OCI-LY1 (cell line): ENCODE measurements around the gene ANKIB1.

Experiments used
- CTCF ChIP-seq: fragments of 200-600 bp; sonication (generic), shearing (Covaris generic); IDR thresholded peaks from 2 replicates; pipeline ENCODE4 v1.5.1; 2017; ENCODE audit warnings: mild to moderate bottlenecking, antibody characterized with exemption, low read length, moderate library complexity, mixed read lengths
- EZH2 ChIP-seq: fragments of 200-600 bp; sonication (generic), shearing (Covaris generic); IDR thresholded peaks from 2 replicates; pipeline ENCODE4 v1.8.0; 2017; ENCODE audit warnings: borderline replicate concordance, mixed run types, mild to moderate bottlenecking, antibody characterized with exemption, low read length, moderate library complexity, mixed read lengths

DNA sequence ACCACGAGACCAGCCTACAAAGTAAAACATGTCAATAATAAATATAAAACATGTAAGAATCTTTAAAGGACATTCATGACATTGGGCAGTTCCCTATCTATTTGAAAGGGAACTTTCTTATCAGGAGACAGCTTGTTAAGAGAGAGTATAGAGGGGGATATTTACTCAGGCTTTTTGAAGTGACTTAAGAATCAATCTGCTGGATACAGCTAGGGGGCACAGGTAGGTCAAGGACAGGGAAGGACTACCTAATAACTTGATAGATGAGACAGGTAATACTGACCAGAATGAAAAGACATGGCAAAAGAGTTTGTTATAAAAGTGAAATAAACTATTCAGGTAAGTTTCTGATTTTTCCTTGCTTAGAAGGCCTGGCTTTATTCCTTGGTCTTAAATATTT is 45.0 kb upstream of the ANKIB1 start:
- TF ChIP-seq CTCF = no peak; the same call in 1 of the 2 replicates
- no peak for TF ChIP-seq EZH2
